GM12892 (cell line): ENCODE data around the gene GRK3.
A peak's percentile ranks its signal among the peaks of the same experiment; 100 is the strongest.

Experiments
- POLR2A ChIP-seq: IDR thresholded peaks from 2 replicates; pipeline ENCODE4 v1.6.1; 2011; ENCODE audit warnings: low read depth, low read length, control low read depth
- POLR2AphosphoS5 ChIP-seq: IDR thresholded peaks from 2 replicates; pipeline ENCODE4 v1.6.1; 2011; ENCODE audit warnings: low read depth, low read length, control low read depth
- TAF1 ChIP-seq: IDR thresholded peaks from 2 replicates; pipeline ENCODE4 v1.6.1; 2011; ENCODE audit warnings: low read depth, mild to moderate bottlenecking, control low read depth, low read length, borderline replicate concordance

GRCh38 chr22:25749420-25750169 lies 185.1 kb downstream of the GRK3 start:
- TF ChIP-seq TAF1 (no peak; the same call in 1 of the 2 replicates), POLR2A (peak; percentile 41; the same call in 1 of the 2 replicates), POLR2AphosphoS5 (no peak)
